Measurements from ENCODE around the gene RALGAPA2.

DNA sequence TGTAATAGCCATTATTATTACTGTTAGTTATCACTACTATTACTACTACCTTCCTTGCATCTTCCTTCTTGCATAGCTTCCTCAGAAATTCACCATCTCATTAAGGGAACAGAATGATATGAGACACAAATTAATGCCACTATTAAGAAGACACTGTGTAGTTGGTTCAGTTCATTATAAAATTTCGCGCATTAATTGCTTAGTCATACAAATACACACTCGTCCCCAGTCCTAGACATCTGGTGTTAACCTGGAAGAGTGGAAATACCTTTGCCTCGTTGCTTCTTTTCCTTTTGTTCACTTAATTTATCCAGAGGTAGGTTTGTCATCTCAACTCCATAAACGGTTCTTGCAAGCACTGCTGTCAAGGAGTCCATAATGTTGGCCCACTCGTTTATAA is 107.5 kb downstream of the RALGAPA2 start:
- TF ChIP-seq, protein P1, sequence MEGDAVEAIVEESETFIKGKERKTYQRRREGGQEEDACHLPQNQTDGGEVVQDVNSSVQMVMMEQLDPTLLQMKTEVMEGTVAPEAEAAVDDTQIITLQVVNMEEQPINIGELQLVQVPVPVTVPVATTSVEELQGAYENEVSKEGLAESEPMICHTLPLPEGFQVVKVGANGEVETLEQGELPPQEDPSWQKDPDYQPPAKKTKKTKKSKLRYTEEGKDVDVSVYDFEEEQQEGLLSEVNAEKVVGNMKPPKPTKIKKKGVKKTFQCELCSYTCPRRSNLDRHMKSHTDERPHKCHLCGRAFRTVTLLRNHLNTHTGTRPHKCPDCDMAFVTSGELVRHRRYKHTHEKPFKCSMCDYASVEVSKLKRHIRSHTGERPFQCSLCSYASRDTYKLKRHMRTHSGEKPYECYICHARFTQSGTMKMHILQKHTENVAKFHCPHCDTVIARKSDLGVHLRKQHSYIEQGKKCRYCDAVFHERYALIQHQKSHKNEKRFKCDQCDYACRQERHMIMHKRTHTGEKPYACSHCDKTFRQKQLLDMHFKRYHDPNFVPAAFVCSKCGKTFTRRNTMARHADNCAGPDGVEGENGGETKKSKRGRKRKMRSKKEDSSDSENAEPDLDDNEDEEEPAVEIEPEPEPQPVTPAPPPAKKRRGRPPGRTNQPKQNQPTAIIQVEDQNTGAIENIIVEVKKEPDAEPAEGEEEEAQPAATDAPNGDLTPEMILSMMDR (IDR thresholded peaks at IDR 0.05; ENCODE audit: low read depth, low read length), result no peak
- no peak for TF ChIP-seq EZH2phosphoT487 (IDR thresholded peaks at IDR 0.05; ENCODE audit: low read depth)

Measured in OCI-LY3 (cell line).